IMR-90 (cell line): ENCODE measurements around the gene BRSK1. TPM values are rescaled to one million over a fixed set of nuclear protein-coding genes. Genes with fewer than 3 reads are reported as not detected.

ENCODE experiments used
- ATAC-seq: fragments of 200-7000 bp; cut with Tn5 transposase; 2 replicates; pipeline ENCODE4 v1.9.1; 2020; ENCODE audit warnings: low read depth, mild to moderate bottlenecking, moderate library complexity
- BruUV-seq: library from RNA; stranded (reverse); fragments of 400-500 nt; replicated peaks from 2 replicates; lab custom pipeline; 2021; lab: Mats Ljungman, UMichigan
- CTCF ChIA-PET: fragments of 300-600 bp; formaldehyde crosslinking; extraction: SDS; loops from one replicate; lab custom pipeline; 2021; ENCODE audit warnings: antibody characterized with exemption; lab: Yijun Ruan, JAX
- POLR2A ChIA-PET: fragments of 300-600 bp; sonication (Branson Sonifier 250); formaldehyde crosslinking; loops from one replicate; lab custom pipeline; 2022; ENCODE audit warnings: antibody characterized with exemption; ENCODE audit not compliant: unreplicated experiment; lab: Charles Lee
- DNase-seq: peaks from one replicate; pipeline ENCODE4 v3.0.0; 2013
- H2AFZ ChIP-seq: replicated peaks from 2 replicates; pipeline ENCODE3; 2013; ENCODE audit warnings: low read length, mild to moderate bottlenecking; ENCODE audit not compliant: poor library complexity
- H2AK5ac ChIP-seq: 2 replicates; pipeline ENCODE4 v1.6.1; 2013; ENCODE audit warnings: low read depth, low read length, inconsistent platforms
- H2AK9ac ChIP-seq: replicated peaks from 2 replicates; pipeline ENCODE3; 2013; ENCODE audit warnings: mild to moderate bottlenecking, low read depth, low read length, moderate library complexity; ENCODE audit not compliant: poor library complexity
- H2BK120ac ChIP-seq: 2 replicates; pipeline ENCODE4 v1.6.1; 2013; ENCODE audit warnings: low read depth, low read length, inconsistent platforms
- H2BK15ac ChIP-seq: 3 replicates; pipeline ENCODE4 v1.6.1; 2013; ENCODE audit warnings: low read depth, low read length, inconsistent platforms
- H2BK20ac ChIP-seq: 2 replicates; pipeline ENCODE4 v1.6.1; 2013; ENCODE audit warnings: low read depth, mild to moderate bottlenecking, inconsistent platforms, low read length, moderate library complexity
- H2BK5ac ChIP-seq: 2 replicates; pipeline ENCODE4 v1.6.1; 2013; ENCODE audit warnings: mild to moderate bottlenecking, low read depth, low read length, inconsistent platforms; ENCODE audit not compliant: poor library complexity, severe bottlenecking
- H3K14ac ChIP-seq: replicated peaks from 2 replicates; pipeline ENCODE4 v1.6.1; 2013; ENCODE audit warnings: low read depth, low read length, inconsistent platforms
- H3K18ac ChIP-seq: 2 replicates; pipeline ENCODE4 v1.6.1; 2013; ENCODE audit warnings: low read depth, low read length, control low read depth
- H3K23ac ChIP-seq: 2 replicates; pipeline ENCODE4 v1.6.1; 2013; ENCODE audit warnings: low read depth, low read length, inconsistent platforms
- H3K27ac ChIP-seq: 2 replicates; pipeline ENCODE4 v1.5.1; 2013; ENCODE audit warnings: mild to moderate bottlenecking, control low read depth, low read length; ENCODE audit not compliant: insufficient read depth
- H3K27me3 ChIP-seq: 2 replicates; pipeline ENCODE4 v1.6.1; 2013; ENCODE audit warnings: low read length; ENCODE audit not compliant: control insufficient read depth, insufficient read depth
- H3K36me3 ChIP-seq: 2 replicates; pipeline ENCODE4 v1.6.1; 2013; ENCODE audit warnings: low read length, mixed read lengths; ENCODE audit not compliant: control insufficient read depth, insufficient read depth
- H3K4ac ChIP-seq: 2 replicates; pipeline ENCODE4 v1.6.1; 2013; ENCODE audit warnings: low read depth, low read length, inconsistent platforms
- H3K4me1 ChIP-seq: 2 replicates; pipeline ENCODE4 v1.6.1; 2013; ENCODE audit warnings: low read length, mixed read lengths; ENCODE audit not compliant: control insufficient read depth, insufficient read depth
- H3K4me2 ChIP-seq: 2 replicates; pipeline ENCODE4 v1.6.1; 2013; ENCODE audit warnings: low read depth, mild to moderate bottlenecking, control low read depth, low read length, moderate library complexity
- H3K4me3 ChIP-seq: 2 replicates; pipeline ENCODE4 v1.5.1; 2013; ENCODE audit warnings: low read depth, mild to moderate bottlenecking, control low read depth, low read length, moderate library complexity; ENCODE audit not compliant: insufficient read depth
- H3K56ac ChIP-seq: 2 replicates; pipeline ENCODE4 v1.6.1; 2013; ENCODE audit warnings: low read length, inconsistent platforms; ENCODE audit not compliant: insufficient read depth; ENCODE audit errors: extremely low read depth
- H3K79me1 ChIP-seq, 2 experiments: 2 replicates each; pipeline ENCODE4 v1.6.1; 2013; ENCODE audit warnings: low read length in 2 of 2, inconsistent platforms in 1 of 2, low read depth in 1 of 2
- H3K9ac ChIP-seq: 2 replicates; pipeline ENCODE4 v1.6.1; 2013; ENCODE audit warnings: low read depth, low read length, control low read depth
- H3K9me1 ChIP-seq: 2 replicates; pipeline ENCODE4 v1.6.1; 2013; ENCODE audit warnings: low read length, inconsistent platforms; ENCODE audit not compliant: insufficient read depth
- H3K9me3 ChIP-seq: 2 replicates; pipeline ENCODE4 v1.6.1; 2013; ENCODE audit warnings: low read length; ENCODE audit not compliant: control insufficient read depth, insufficient read depth
- H4K20me1 ChIP-seq: 2 replicates; pipeline ENCODE4 v1.6.1; 2013; ENCODE audit warnings: low read length, inconsistent platforms; ENCODE audit not compliant: insufficient read depth
- H4K5ac ChIP-seq: 2 replicates; pipeline ENCODE4 v1.6.1; 2013; ENCODE audit warnings: mild to moderate bottlenecking, low read depth, low read length, control low read depth
- H4K8ac ChIP-seq, 2 experiments: 2 replicates each; pipeline ENCODE4 v1.6.1; 2013; ENCODE audit warnings: low read depth in 2 of 2, low read length in 2 of 2, control low read depth in 1 of 2, inconsistent platforms in 1 of 2
- H4K91ac ChIP-seq: 2 replicates; pipeline ENCODE4 v1.6.1; 2013; ENCODE audit warnings: low read depth, low read length, inconsistent platforms; ENCODE audit not compliant: insufficient read depth
- BHLHE40 ChIP-seq: fragments of 150-350 bp; IDR thresholded peaks from 2 replicates; pipeline ENCODE4 v1.6.1; 2016; ENCODE audit warnings: mild to moderate bottlenecking, low read depth, low read length
- FOS ChIP-seq: fragments of 150-350 bp; IDR thresholded peaks from 2 replicates; pipeline ENCODE4 v1.6.1; 2016; ENCODE audit warnings: low read depth, low read length
- MAZ ChIP-seq: IDR thresholded peaks from 2 replicates; pipeline ENCODE4 v1.6.1; 2012; ENCODE audit warnings: low read depth, mild to moderate bottlenecking, low read length, improper control_type of control experiment, moderate library complexity, borderline replicate concordance
- WGBS, 2 experiments: methylation state at CpG; one replicate each; pipeline versions ENCODE4 v1.1.5 to v1.1.7; 2013; ENCODE audit warnings: missing lambda C conversion rate in 2 of 2; ENCODE audit not compliant: insufficient read length in 1 of 2; ENCODE audit errors: extremely low coverage in 2 of 2; 5-methylcytosine and 5-hydroxymethylcytosine counted together
- dilution Hi-C: fragments of 300-500 bp; cut with HindIII; formaldehyde crosslinking; loops from one replicate; pipeline ENCODE4 v1.14.3; 2018; ENCODE audit warnings: low sequenced_read_pairs; ENCODE audit not compliant: unreplicated experiment
- in situ Hi-C: fragments of 300-500 bp; cut with MboI; formaldehyde crosslinking; loops from 3 replicates; pipeline ENCODE4 v1.14.3; 2019; ENCODE audit warnings: low sequenced_read_pairs, inconsistent platforms, mixed read lengths
- intact Hi-C: fragments of 100-400 bp; cut with micrococcal nuclease; formaldehyde crosslinking; loops from 2 replicates; pipeline ENCODE4 v1.10.0; 2022
- polyA plus RNA-seq, 3 experiments: library from polyadenylated mRNA; depleted of rRNA; stranded (reverse); fragments of >200 nt; gene quantifications; 2 replicates each; pipeline ENCODE4 v1.2.3, GENCODE V29; 2012; ENCODE audit warnings: low replicate concordance in 1 of 3
- total RNA-seq: library from RNA; depleted of rRNA; stranded (reverse); fragments of >200 nt; gene quantifications from 2 replicates; pipeline ENCODE4 v1.2.3, GENCODE V29; 2012

Gene BRSK1
- total and polyA plus RNA-seq, 2 of the 4 experiments (the other 2 are of a cell fraction) = 2.5 to 22.3 TPM

GRCh38 chr19:55248166-55248675 is 35.6 kb upstream of the BRSK1 start:
- dilution Hi-C loops = no loop called here
- Histone ChIP-seq H3K56ac (no peak overlapping the region), H3K9me1 (peaks cover 23% of the 10 kb centered on the region), H2BK20ac (no peak overlapping the region), H3K27me3 (no peaks in the 10 kb centered on the region), H3K4me1 (0 out of 2 replicates have a peak, but pooled peaks cover 1% of the 10 kb centered on the region), H3K79me1 (peaks cover 12 to 87% of the 10 kb centered on the region in 2 experiments), H2BK15ac (no peak overlapping the region), H3K9me3 (no peaks in the 10 kb centered on the region), H4K8ac (no peak overlapping the region), H4K5ac (no peak overlapping the region), H3K4ac (no peak overlapping the region), H3K14ac (no peak overlapping the region), H3K27ac (no peak overlapping the region), H3K4me3 (no peak overlapping the region), H3K4me2 (no peak overlapping the region), H4K91ac (no peak overlapping the region), H3K36me3 (peaks cover 27% of the 10 kb centered on the region), H3K18ac (no peak overlapping the region), H2AFZ (peak overlapping the region; percentile 43), H2BK120ac (no peak overlapping the region), H3K9ac (no peak overlapping the region), H4K20me1 (peaks cover 71% of the 10 kb centered on the region), H2BK5ac (no peak overlapping the region), H2AK5ac (no peak overlapping the region), H3K23ac (no peak overlapping the region), H2AK9ac (no peak overlapping the region)
- TF ChIP-seq MAZ = no peak
- TF ChIP-seq FOS = no peak
- TF ChIP-seq BHLHE40 = no peak
- intact Hi-C loops = no loop called here
- POLR2A ChIA-PET = no interaction called here
- ATAC-seq (no peak), DNase-seq (no peak)
- BruUV-seq = no TSS peak
- WGBS, 2 experiments = 100% methylated on average over 2 of the region's 10 CpGs; no CpG with 5 or more reads in 1 of the 2 experiments
- CTCF ChIA-PET = no interaction called here
- in situ Hi-C loops = no loop called here
